Skeletal muscle tissue (tissue), 4 donors: Measurements from ENCODE around the gene RNF38. TPM values are rescaled to one million over a fixed set of nuclear protein-coding genes. Genes with fewer than 3 reads are reported as not detected.
"Not testable (repeated sequence)": the region's sequence is repeated elsewhere in the genome, so short reads cannot be mapped to it uniquely, and the experiment has no call there.

Experiments
- H3K27ac ChIP-seq: one replicate; pipeline ENCODE4 v1.7.0; 2013; ENCODE audit warnings: mild to moderate bottlenecking, low read depth, low read length, inconsistent platforms
- H3K27me3 ChIP-seq, 3 donors: one replicate each; pipeline ENCODE4 v1.7.0; 2013; ENCODE audit warnings: low read length in 3 of 3; ENCODE audit not compliant: control insufficient read depth in 3 of 3, insufficient read depth in 3 of 3
- H3K36me3 ChIP-seq, 3 donors: one replicate each; pipeline ENCODE4 v1.7.0; 2013; ENCODE audit warnings: low read length in 3 of 3; ENCODE audit not compliant: control insufficient read depth in 3 of 3, insufficient read depth in 3 of 3
- H3K4me1 ChIP-seq, 3 donors: one replicate each; pipeline ENCODE4 v1.7.0; 2013; ENCODE audit warnings: low read length in 3 of 3, mild to moderate bottlenecking in 3 of 3; ENCODE audit not compliant: control insufficient read depth in 3 of 3, insufficient read depth in 3 of 3
- H3K4me3 ChIP-seq, 3 donors: one replicate each; pipeline ENCODE4 v1.7.0; 2013; ENCODE audit warnings: low read length in 3 of 3
- H3K9ac ChIP-seq, 3 donors: one replicate each; pipeline ENCODE4 v1.7.0; 2013; ENCODE audit warnings: low read length in 3 of 3, mild to moderate bottlenecking in 3 of 3, moderate library complexity in 2 of 3, low read depth in 1 of 3
- H3K9me3 ChIP-seq, 3 donors: one replicate each; pipeline ENCODE4 v1.7.0; 2013; ENCODE audit warnings: low read length in 3 of 3; ENCODE audit not compliant: control insufficient read depth in 3 of 3
- total RNA-seq: library from RNA; depleted of rRNA; stranded (reverse); fragments of >200 nt; gene quantifications from one replicate; pipeline ENCODE4 v1.2.3, GENCODE V29; 2014
- donor health status: Osteomylitis.

RNF38 gene
- total RNA-seq, 1 donor from 2014 or later: 16.7 TPM

- H3K27ac ChIP-seq: no peak overlapping the region
- H3K36me3 ChIP-seq: peaks cover 0 to 2% (median 0%) of the 10 kb centered on the region in 3 donors
- H3K4me1 ChIP-seq: no peaks in the 10 kb centered on the region
- no peak overlapping the region for H3K4me3 ChIP-seq
- H3K9ac ChIP-seq: no peak overlapping the region
- H3K27me3 ChIP-seq: no peaks in the 10 kb centered on the region
- H3K9me3 ChIP-seq: no peaks in the 10 kb centered on the region
These were observed 93.4 kb downstream of the RNF38 start for GRCh38 chr9:36306471-36307306.

DNA sequence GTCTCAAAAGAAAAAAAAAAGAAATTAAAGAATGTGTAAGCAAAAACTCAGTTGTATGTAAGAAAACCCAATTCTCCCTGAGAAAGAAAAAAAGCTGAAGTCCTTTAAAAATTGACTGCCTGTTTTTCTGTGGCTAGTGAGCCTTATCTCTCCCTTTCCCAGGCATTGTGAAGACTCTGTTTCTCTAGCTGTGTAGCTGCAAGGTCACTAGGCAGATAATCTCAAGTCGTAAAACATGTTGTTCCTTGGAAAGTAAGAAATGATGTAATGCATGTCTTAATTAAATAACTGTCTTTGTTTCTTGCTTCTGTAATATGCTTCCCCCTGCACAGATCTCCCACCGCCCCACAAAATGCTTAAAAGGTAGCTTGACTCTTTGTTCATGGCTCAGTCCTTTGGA lies 95.7 kb downstream of the RNF38 start:
- H3K27ac ChIP-seq, H3K9me3 ChIP-seq, H3K36me3 ChIP-seq, H3K9ac ChIP-seq, H3K4me3 ChIP-seq, H3K27me3 ChIP-seq, H3K4me1 ChIP-seq: not testable (repeated sequence)

- Histone ChIP-seq H3K36me3 (no peaks in the 10 kb centered on the region), H3K4me3 (no peak overlapping the region), H3K27ac (no peak overlapping the region), H3K4me1 (no peaks in the 10 kb centered on the region), H3K9me3 (no peaks in the 10 kb centered on the region), H3K9ac (no peak overlapping the region), H3K27me3 (no peaks in the 10 kb centered on the region)
These were observed 98.8 kb downstream of the RNF38 start for GRCh38 chr9:36301227-36301626.

GRCh38 chr9:36298566-36298965 lies 101.5 kb downstream of the RNF38 start:
- H3K4me1 ChIP-seq: no peaks in the 10 kb centered on the region
- no peak overlapping the region for H3K9ac ChIP-seq
- H3K27ac ChIP-seq: no peak overlapping the region
- H3K4me3 ChIP-seq: no peak overlapping the region
- no peaks in the 10 kb centered on the region for H3K36me3 ChIP-seq
- no peaks in the 10 kb centered on the region for H3K27me3 ChIP-seq
- H3K9me3 ChIP-seq: no peaks in the 10 kb centered on the region

DNA sequence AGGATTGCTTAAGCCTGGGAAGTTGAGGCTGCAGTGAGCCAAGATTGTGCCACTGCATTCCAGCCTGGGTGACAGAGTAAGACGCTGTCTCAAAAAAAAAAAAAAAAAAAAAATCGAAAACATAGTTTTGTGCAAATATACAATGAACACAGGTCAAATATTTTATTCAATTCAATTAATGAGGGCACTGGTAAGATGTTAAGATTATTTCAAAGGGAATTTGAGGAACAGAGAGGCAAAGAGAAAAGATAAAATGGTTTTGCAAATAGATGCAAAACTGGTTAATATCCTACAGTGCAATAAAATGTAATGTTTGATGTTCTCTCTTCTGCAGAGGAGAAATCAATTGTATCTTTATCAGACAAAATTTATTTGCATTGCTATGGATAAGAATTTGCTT lies 102.3 kb downstream of the RNF38 start:
- Histone ChIP-seq H3K9ac (no peak overlapping the region), H3K36me3 (no peaks in the 10 kb centered on the region), H3K4me3 (no peak overlapping the region), H3K9me3 (no peaks in the 10 kb centered on the region), H3K27me3 (no peaks in the 10 kb centered on the region), H3K4me1 (no peaks in the 10 kb centered on the region), H3K27ac (no peak overlapping the region)

GRCh38 chr9:36294996-36295395 lies 105.1 kb downstream of the RNF38 start:
- H3K9me3 ChIP-seq, H3K36me3 ChIP-seq, H3K4me3 ChIP-seq, H3K9ac ChIP-seq, H3K4me1 ChIP-seq, H3K27me3 ChIP-seq, H3K27ac ChIP-seq: not testable (repeated sequence)

DNA sequence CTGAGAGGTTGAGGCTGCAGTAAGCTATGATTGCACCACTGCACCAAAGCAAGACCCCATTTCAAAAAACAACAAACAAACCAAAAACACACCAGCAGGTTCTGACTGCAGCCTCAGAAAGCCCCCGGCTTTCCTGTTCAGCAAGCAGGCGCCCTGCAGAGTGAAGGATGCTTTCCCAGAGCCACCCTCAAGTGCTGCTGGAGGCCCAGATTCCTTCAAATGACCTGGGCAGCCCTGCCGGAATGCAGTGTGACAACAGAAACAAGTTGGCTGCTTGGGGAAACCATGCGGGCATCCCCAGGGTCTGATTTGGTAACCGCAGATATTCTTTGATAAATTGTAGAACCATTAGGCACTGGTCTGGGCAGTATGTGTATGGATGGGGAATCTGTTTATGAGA lies 106.2 kb downstream of the RNF38 start:
- Histone ChIP-seq H3K36me3 (no peaks in the 10 kb centered on the region), H3K4me3 (no peak overlapping the region), H3K27ac (no peak overlapping the region), H3K4me1 (no peaks in the 10 kb centered on the region), H3K27me3 (no peaks in the 10 kb centered on the region), H3K9ac (no peak overlapping the region), H3K9me3 (no peaks in the 10 kb centered on the region)

GRCh38 chr9:36293171-36293570 lies 106.9 kb downstream of the RNF38 start:
- Histone ChIP-seq H3K27ac (no peak overlapping the region), H3K9me3 (no peaks in the 10 kb centered on the region), H3K4me3 (no peak overlapping the region), H3K9ac (no peak overlapping the region), H3K36me3 (no peaks in the 10 kb centered on the region), H3K27me3 (no peaks in the 10 kb centered on the region), H3K4me1 (no peaks in the 10 kb centered on the region)

DNA sequence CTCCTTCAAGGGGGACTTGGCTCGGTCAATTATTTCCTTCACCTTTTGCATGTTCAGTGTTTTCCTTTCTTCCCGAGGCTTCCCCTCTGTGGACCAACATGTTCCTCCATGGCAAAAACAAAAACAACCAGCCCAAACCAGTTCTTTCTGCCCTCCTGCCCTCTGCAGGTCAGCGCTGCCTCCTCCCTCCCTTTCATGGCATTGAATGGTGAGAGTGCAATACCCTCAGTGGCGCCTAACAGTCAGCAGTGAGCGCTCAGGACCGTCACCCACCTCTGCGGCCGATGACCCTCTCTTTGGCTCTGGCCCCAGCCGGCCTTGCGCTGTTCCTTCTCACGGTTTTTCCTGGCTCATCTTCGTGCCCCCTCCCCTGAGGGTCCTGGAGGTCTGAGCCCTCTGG lies 107.4 kb downstream of the RNF38 start:
- Histone ChIP-seq H3K27me3 (no peaks in the 10 kb centered on the region), H3K9ac (no peak overlapping the region), H3K9me3 (no peaks in the 10 kb centered on the region), H3K4me3 (no peak overlapping the region), H3K36me3 (no peaks in the 10 kb centered on the region), H3K4me1 (no peaks in the 10 kb centered on the region), H3K27ac (no peak overlapping the region)

DNA sequence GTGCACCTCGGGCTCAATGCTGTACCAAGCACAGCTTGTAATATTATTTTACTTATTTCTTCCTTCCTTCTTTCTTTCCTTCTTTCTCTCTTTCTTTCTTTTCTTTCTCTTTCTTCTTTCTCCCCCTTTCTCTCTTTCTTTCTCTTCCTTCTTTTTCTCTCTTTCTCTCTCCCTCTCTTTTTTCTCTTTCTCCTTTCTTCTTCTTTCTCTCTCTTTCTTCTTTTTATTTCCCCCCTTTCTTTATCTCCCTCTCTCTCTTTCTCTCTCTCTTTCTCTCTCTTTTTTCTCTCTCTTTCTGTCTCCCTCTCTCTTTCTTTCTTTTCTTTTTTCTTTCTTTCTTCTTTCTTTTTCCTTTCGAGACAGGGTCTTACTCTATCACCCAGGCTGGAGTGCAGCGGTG lies 109.1 kb downstream of the RNF38 start:
- H3K27me3 ChIP-seq: no peaks in the 10 kb centered on the region
- no peaks in the 10 kb centered on the region for H3K36me3 ChIP-seq
- no peaks in the 10 kb centered on the region for H3K9me3 ChIP-seq
- H3K4me1 ChIP-seq: no peaks in the 10 kb centered on the region
- no peak overlapping the region for H3K27ac ChIP-seq
- H3K4me3 ChIP-seq: no peak overlapping the region
- H3K9ac ChIP-seq: no peak overlapping the region
